CD1c-positive myeloid dendritic cell (primary cell): ENCODE results near the gene TSACC.
A peak's percentile ranks its signal among the peaks of the same experiment; 100 is the strongest.

Experiments used
- DNase-seq: peaks from one replicate; pipeline ENCODE4 v3.0.0-alpha.2; 2016; ENCODE audit errors: extremely low spot score

The TSACC gene

GRCh38 chr1:156376146-156376545 lies 37.8 kb downstream of the TSACC start:
- peak; percentile 62 for DNase-seq

- DNase-seq, result peak; percentile 47
Measured at GRCh38 chr1:156376958-156377919, 38.9 kb downstream of the TSACC start.

- no peak for DNase-seq
Measured at GRCh38 chr1:156378557-156378956, 40.2 kb downstream of the TSACC start.

- no peak for DNase-seq
Measured at GRCh38 chr1:156379420-156380165, 41.3 kb downstream of the TSACC start.

- no peak for DNase-seq
Measured at GRCh38 chr1:156382561-156382960, 44.2 kb downstream of the TSACC start.

- peak; percentile 59 for DNase-seq
Measured at GRCh38 chr1:156383023-156383422, 44.7 kb downstream of the TSACC start.

GRCh38 chr1:156384007-156384406 lies 45.7 kb downstream of the TSACC start:
- DNase-seq, result peak; percentile 78

GRCh38 chr1:156384658-156385057 lies 46.3 kb downstream of the TSACC start:
- no peak for DNase-seq

- DNase-seq, result peak; percentile 79
Measured at GRCh38 chr1:156385534-156386031, 47.3 kb downstream of the TSACC start.

- no peak for DNase-seq
Measured at GRCh38 chr1:156386134-156386901, 48.0 kb downstream of the TSACC start.

GRCh38 chr1:156386949-156387869 lies 48.9 kb downstream of the TSACC start:
- no peak for DNase-seq

- no peak for DNase-seq
Measured at GRCh38 chr1:156387870-156388173, 49.5 kb downstream of the TSACC start.

- DNase-seq, result no peak
Measured at GRCh38 chr1:156388174-156389137, 50.1 kb downstream of the TSACC start.

- DNase-seq, result no peak
Measured at GRCh38 chr1:156389311-156389710, 51.0 kb downstream of the TSACC start.

GRCh38 chr1:156390469-156391365 lies 52.4 kb downstream of the TSACC start:
- DNase-seq, result no peak

GRCh38 chr1:156391366-156391677 lies 53.0 kb downstream of the TSACC start:
- no peak for DNase-seq

GRCh38 chr1:156391701-156392100 lies 53.4 kb downstream of the TSACC start:
- DNase-seq, result no peak

- no peak for DNase-seq
Measured at GRCh38 chr1:156392452-156392853, 54.1 kb downstream of the TSACC start.

GRCh38 chr1:156393095-156393494 lies 54.8 kb downstream of the TSACC start:
- DNase-seq, result no peak
